Stimulated activated naive CD8-positive, alpha-beta T cell treated with anti-CD3 and anti-CD28 coated beads, Interleukin-15, amount 100 ng/mL, for 72 hours (primary cell): Measurements from ENCODE around the gene SUV39H1.
"Not testable (repeated sequence)": the region's sequence is repeated elsewhere in the genome, so short reads cannot be mapped to it uniquely, and the experiment has no call there.

Source experiments
- ATAC-seq: fragments of 150-1000 bp; cut with Tn5 transposase; 2 replicates; pipeline ENCODE4 v1.10.0; 2021; ENCODE audit warnings: mild to moderate bottlenecking, moderate library complexity
- DNase-seq, 2 donors: peaks; one replicate each; pipeline ENCODE4 v3.0.0; 2021 to 2022
- H3K27ac Mint-ChIP-seq, 2 donors: one replicate each; pipeline ENCODE4 v1.8.0; 2022; ENCODE audit warnings: mild to moderate bottlenecking in 2 of 2, mixed read lengths in 2 of 2, moderate library complexity in 2 of 2
- H3K27me3 Mint-ChIP-seq: one replicate; pipeline ENCODE4 v1.8.0; 2022; ENCODE audit warnings: mixed read lengths
- H3K4me1 Mint-ChIP-seq: one replicate; pipeline ENCODE4 v1.8.0; 2022; ENCODE audit warnings: mild to moderate bottlenecking, mixed read lengths
- H3K4me3 Mint-ChIP-seq, 2 donors: one replicate each; pipeline ENCODE4 v1.8.0; 2022; ENCODE audit warnings: mild to moderate bottlenecking in 2 of 2, mixed read lengths in 2 of 2, moderate library complexity in 1 of 2
- H3K9me3 Mint-ChIP-seq, 2 donors: one replicate each; pipeline ENCODE4 v1.8.0; 2022; ENCODE audit warnings: mixed read lengths in 2 of 2

The SUV39H1 gene, protein sequence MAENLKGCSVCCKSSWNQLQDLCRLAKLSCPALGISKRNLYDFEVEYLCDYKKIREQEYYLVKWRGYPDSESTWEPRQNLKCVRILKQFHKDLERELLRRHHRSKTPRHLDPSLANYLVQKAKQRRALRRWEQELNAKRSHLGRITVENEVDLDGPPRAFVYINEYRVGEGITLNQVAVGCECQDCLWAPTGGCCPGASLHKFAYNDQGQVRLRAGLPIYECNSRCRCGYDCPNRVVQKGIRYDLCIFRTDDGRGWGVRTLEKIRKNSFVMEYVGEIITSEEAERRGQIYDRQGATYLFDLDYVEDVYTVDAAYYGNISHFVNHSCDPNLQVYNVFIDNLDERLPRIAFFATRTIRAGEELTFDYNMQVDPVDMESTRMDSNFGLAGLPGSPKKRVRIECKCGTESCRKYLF

GRCh38 chrX:48696301-48696908, at the start of gene SUV39H1:
TSS of gene SUV39H1 (plus strand) at chrX:48696734. CDS start at chrX:48696785, 51 bp downstream.
- Mint-ChIP-seq H3K9me3 (no peaks in the 10 kb centered on the region), H3K4me1 (peaks cover 41% of the 10 kb centered on the region), H3K27ac (peak within 1 kb of the TSS; percentile 95 to 98), H3K4me3 (peak within 1 kb of the TSS; percentile 92 to 94), H3K27me3 (no peaks in the 10 kb centered on the region)
- DNase-seq (peak; percentile 83 to 91), ATAC-seq (peak; percentile 95)

DNA sequence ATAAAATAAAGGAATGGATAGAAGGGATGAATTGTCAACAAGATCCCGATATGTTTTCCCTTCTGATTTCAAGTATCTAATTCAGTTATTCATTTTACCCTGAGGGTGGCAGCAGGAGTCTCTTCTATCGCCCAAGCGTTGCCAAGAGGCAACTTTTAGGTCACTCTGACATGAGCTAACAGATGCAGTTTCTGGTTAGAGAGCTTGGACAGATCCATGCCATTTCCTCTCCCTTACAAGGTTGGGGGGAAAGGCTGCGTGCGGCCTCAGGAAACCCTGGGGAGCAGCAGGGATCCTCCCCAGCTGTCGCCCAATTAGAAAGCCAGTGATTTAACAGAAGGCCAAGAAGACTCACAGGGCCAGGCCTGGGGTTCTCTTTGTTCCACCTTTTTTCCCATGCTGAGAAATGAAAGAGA, 48.2 kb upstream of the SUV39H1 start:
- Mint-ChIP-seq H3K4me1 (peaks cover 6% of the 10 kb centered on the region), H3K9me3 (no peaks in the 10 kb centered on the region), H3K4me3 (no peak overlapping the region), H3K27ac (no peak overlapping the region), H3K27me3 (no peaks in the 10 kb centered on the region)
- ATAC-seq (peak; percentile 66), DNase-seq (peak; percentile 4 to 29)

GRCh38 chrX:48649102-48649501, 47.4 kb upstream of the SUV39H1 start:
- Mint-ChIP-seq H3K4me1 (peaks cover 6% of the 10 kb centered on the region), H3K27ac (no peak overlapping the region), H3K4me3 (no peak overlapping the region), H3K9me3 (no peaks in the 10 kb centered on the region), H3K27me3 (no peaks in the 10 kb centered on the region)
- DNase-seq (no peak), ATAC-seq (no peak)

GRCh38 chrX:48652055-48652579, 44.4 kb upstream of the SUV39H1 start:
- not testable (repeated sequence) for H3K9me3 Mint-ChIP-seq, DNase-seq, H3K27ac Mint-ChIP-seq, H3K27me3 Mint-ChIP-seq, H3K4me3 Mint-ChIP-seq, H3K4me1 Mint-ChIP-seq, ATAC-seq

- H3K9me3 Mint-ChIP-seq, H3K4me1 Mint-ChIP-seq, DNase-seq, ATAC-seq, H3K27me3 Mint-ChIP-seq, H3K27ac Mint-ChIP-seq, H3K4me3 Mint-ChIP-seq: not testable (repeated sequence)
Measured at GRCh38 chrX:48654746-48655145, 41.8 kb upstream of the SUV39H1 start.

DNA sequence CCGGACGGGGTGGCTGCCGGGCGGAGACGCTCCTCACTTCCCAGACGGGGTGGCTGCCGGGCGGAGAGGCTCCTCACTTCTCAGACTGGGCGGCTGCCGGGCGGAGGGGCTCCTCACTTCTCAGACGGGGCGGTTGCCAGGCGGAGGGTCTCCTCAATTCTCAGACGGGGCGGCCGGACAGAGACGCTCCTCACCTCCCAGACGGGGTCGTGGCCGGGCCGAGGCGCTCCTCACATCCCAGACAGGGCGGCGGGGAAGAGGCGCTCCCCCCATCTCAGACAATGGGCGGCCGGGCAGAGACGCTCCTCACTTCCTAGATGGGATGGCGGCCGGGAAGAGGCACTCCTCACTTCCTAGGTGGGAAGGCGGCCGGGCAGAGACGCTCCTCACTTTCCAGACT, 36.8 kb upstream of the SUV39H1 start:
- H3K27ac Mint-ChIP-seq, ATAC-seq: not testable (repeated sequence)

DNA sequence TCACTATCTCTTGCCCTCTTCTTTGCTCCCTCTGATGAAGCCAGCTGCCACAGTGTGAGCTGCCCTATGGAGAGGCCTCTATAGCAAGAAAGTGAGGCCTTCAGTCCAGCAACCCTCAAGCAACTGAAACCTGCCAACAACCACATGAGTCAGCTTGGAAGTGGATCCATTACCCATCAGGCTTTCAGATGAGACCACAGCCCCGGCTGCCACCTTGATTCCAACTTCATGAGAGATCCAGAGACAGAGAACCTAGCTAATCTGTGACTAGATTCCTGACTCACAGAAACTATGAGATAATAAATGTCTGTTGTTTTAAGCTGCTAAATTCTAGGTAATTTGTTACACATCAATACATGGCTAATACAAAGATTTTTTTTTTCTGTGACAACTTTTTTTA, 33.3 kb upstream of the SUV39H1 start:
- Mint-ChIP-seq H3K9me3 (no peaks in the 10 kb centered on the region), H3K27me3 (no peaks in the 10 kb centered on the region), H3K4me3 (no peak overlapping the region), H3K27ac (no peak overlapping the region), H3K4me1 (peaks cover 11% of the 10 kb centered on the region)
- ATAC-seq (no peak), DNase-seq (no peak)

More for the DNA sequence above, 36.8 kb upstream of the SUV39H1 start:
- H3K9me3 Mint-ChIP-seq, DNase-seq, H3K4me3 Mint-ChIP-seq, H3K27me3 Mint-ChIP-seq: not testable (repeated sequence)
- peaks cover 11% of the 10 kb centered on the region for H3K4me1 Mint-ChIP-seq

- DNase-seq (no peak), ATAC-seq (no peak)
- no peak overlapping the region for H3K27ac Mint-ChIP-seq
- H3K4me3 Mint-ChIP-seq, result no peak overlapping the region
- H3K27me3 Mint-ChIP-seq, result no peaks in the 10 kb centered on the region
- no peaks in the 10 kb centered on the region for H3K9me3 Mint-ChIP-seq
- H3K4me1 Mint-ChIP-seq, result peaks cover 11% of the 10 kb centered on the region
Measured at GRCh38 chrX:48664156-48664555, 32.4 kb upstream of the SUV39H1 start.

DNA sequence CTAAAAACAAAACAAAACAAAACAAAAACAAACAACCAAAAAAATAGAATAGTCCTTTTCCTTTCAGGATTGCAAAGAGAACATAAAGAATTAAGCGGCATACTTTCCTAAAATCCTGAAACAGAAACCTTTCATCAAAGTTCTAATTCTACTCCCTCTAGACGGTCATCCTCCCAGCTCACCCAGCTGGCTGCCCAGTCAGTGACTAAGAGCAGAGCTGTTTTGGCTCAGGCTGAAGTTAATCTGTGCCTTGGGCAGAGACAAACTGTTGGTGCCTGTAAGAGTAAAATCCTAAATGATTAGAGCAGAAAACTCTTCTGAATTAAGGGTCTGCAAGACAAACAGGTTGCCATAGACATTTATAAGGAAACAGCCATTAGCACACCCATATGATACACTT, 30.5 kb upstream of the SUV39H1 start:
- Mint-ChIP-seq H3K9me3 (no peaks in the 10 kb centered on the region), H3K27ac (no peak overlapping the region), H3K4me1 (peaks cover 7% of the 10 kb centered on the region), H3K27me3 (no peaks in the 10 kb centered on the region), H3K4me3 (no peak overlapping the region)
- DNase-seq (no peak), ATAC-seq (no peak)

DNA sequence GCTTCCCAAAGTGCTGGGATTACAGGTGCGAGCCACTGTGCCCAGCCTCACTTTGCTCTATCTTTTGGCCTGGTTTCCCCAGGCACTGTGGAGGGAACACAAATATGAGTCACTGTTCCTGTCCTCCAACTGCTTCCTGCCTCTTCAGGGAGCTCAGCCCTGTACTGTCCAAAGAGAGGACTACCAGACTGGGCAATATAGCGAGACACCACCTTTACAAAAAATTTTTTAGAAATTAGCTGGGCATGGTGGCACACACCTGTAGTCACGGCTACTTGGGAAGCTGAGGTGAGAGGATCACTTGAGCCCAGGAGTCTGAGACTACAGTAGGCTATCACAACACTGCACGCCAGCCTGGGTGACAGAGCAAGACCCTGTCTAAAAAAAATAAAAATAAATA, 29.9 kb upstream of the SUV39H1 start:
- Mint-ChIP-seq H3K9me3 (no peaks in the 10 kb centered on the region), H3K4me1 (peaks cover under 1% of the 10 kb centered on the region), H3K4me3 (no peak overlapping the region), H3K27me3 (no peaks in the 10 kb centered on the region), H3K27ac (no peak overlapping the region)
- ATAC-seq, result no peak
- no peak for DNase-seq

- no peak overlapping the region for H3K27ac Mint-ChIP-seq
- no peaks in the 10 kb centered on the region for H3K27me3 Mint-ChIP-seq
- ATAC-seq, result no peak
Measured at GRCh38 chrX:48667509-48667908, 29.0 kb upstream of the SUV39H1 start.

GRCh38 chrX:48668187-48668586, 28.3 kb upstream of the SUV39H1 start:
- not testable (repeated sequence) for H3K4me1 Mint-ChIP-seq, H3K27ac Mint-ChIP-seq, DNase-seq, H3K9me3 Mint-ChIP-seq, H3K4me3 Mint-ChIP-seq, ATAC-seq, H3K27me3 Mint-ChIP-seq

More at GRCh38 chrX:48667509-48667908, 29.0 kb upstream of the SUV39H1 start:
- Mint-ChIP-seq H3K4me3 (no peak overlapping the region), H3K4me1 (no peaks in the 10 kb centered on the region), H3K9me3 (no peaks in the 10 kb centered on the region)
- DNase-seq, result no peak

- DNase-seq (peak; percentile 86 to 92), ATAC-seq (peak; percentile 95)
- H3K27me3 Mint-ChIP-seq, result no peaks in the 10 kb centered on the region
- H3K9me3 Mint-ChIP-seq, result no peaks in the 10 kb centered on the region
- H3K27ac Mint-ChIP-seq, result peak overlapping the region; percentile 94 to 95
- peak overlapping the region; percentile 93 to 95 for H3K4me3 Mint-ChIP-seq
- peaks cover 35% of the 10 kb centered on the region for H3K4me1 Mint-ChIP-seq
Measured at GRCh38 chrX:48676106-48676892, 20.2 kb upstream of the SUV39H1 start.

GRCh38 chrX:48676893-48677270, 19.7 kb upstream of the SUV39H1 start:
- H3K27ac Mint-ChIP-seq, result peak overlapping the region; percentile 88 to 95
- DNase-seq, result no peak
- ATAC-seq, result peak; percentile 44
- H3K27me3 Mint-ChIP-seq, result no peaks in the 10 kb centered on the region
- H3K4me3 Mint-ChIP-seq, result peak overlapping the region; percentile 93 to 95
- peaks cover 35% of the 10 kb centered on the region for H3K4me1 Mint-ChIP-seq
- H3K9me3 Mint-ChIP-seq, result no peaks in the 10 kb centered on the region

GRCh38 chrX:48677516-48677915, 19.0 kb upstream of the SUV39H1 start:
- DNase-seq (no peak), ATAC-seq (no peak)
- Mint-ChIP-seq H3K4me3 (peak overlapping the region; percentile 93 to 95), H3K27ac (peak overlapping the region; percentile 88 to 95), H3K9me3 (no peaks in the 10 kb centered on the region), H3K27me3 (no peaks in the 10 kb centered on the region), H3K4me1 (peaks cover 41% of the 10 kb centered on the region)
